H1 (cell line): ENCODE measurements around the gene RCC1. TPM values are rescaled to one million over a fixed set of nuclear protein-coding genes. Genes with fewer than 3 reads are reported as not detected.
A peak's percentile ranks its signal among the peaks of the same experiment; 100 is the strongest.

Experiments used
- CTCF ChIA-PET: fragments of 300-600 bp; sonication (Branson Sonifier 250); formaldehyde crosslinking; loops from one replicate; lab custom pipeline; 2021; ENCODE audit not compliant: partially characterized antibody; lab: Charles Lee
- POLR2A ChIA-PET: fragments of 300-600 bp; sonication (Branson Sonifier 250); formaldehyde crosslinking; loops from one replicate; lab custom pipeline; 2021; ENCODE audit warnings: inconsistent platforms; ENCODE audit not compliant: partially characterized antibody; lab: Charles Lee
- DNase-seq, 2 experiments: peaks; one replicate each; pipeline versions ENCODE4 v3.0.0 to v3.0.0-alpha.2; 2010 to 2022; ENCODE audit warnings: low spot score in 2 of 2, low read depth in 1 of 2, mixed read lengths in 1 of 2
- FAIRE-seq: peaks from 2 replicates; lab custom pipeline; 2011; peaks lifted over from hg19 to GRCh38; lab: Jason Lieb, UNC
- H2AFZ ChIP-seq: 2 replicates; pipeline ENCODE4 v1.8.1; 2012; ENCODE audit warnings: low read length, inconsistent platforms
- H2AK5ac ChIP-seq: 2 replicates; pipeline ENCODE4 v1.6.1; 2013; ENCODE audit warnings: low read depth, low read length
- H2BK120ac ChIP-seq: replicated peaks from 2 replicates; pipeline ENCODE3; 2013; ENCODE audit warnings: low read depth, low read length, inconsistent platforms
- H2BK12ac ChIP-seq: 2 replicates; pipeline ENCODE4 v1.6.1; 2013; ENCODE audit warnings: low read depth, low read length
- H2BK15ac ChIP-seq: 2 replicates; pipeline ENCODE4 v1.6.1; 2013; ENCODE audit warnings: low read length
- H2BK20ac ChIP-seq: 2 replicates; pipeline ENCODE4 v1.6.1; 2013; ENCODE audit warnings: low read length
- H2BK5ac ChIP-seq: 2 replicates; pipeline ENCODE4 v1.6.1; 2013; ENCODE audit warnings: low read depth, low read length
- H3K14ac ChIP-seq: 2 replicates; pipeline ENCODE4 v1.6.1; 2013; ENCODE audit warnings: inconsistent platforms; ENCODE audit not compliant: insufficient read length
- H3K18ac ChIP-seq: 2 replicates; pipeline ENCODE4 v1.6.1; 2013; ENCODE audit warnings: low read length; ENCODE audit errors: extremely low read depth
- H3K23ac ChIP-seq: 2 replicates; pipeline ENCODE4 v1.6.1; 2013; ENCODE audit warnings: inconsistent platforms; ENCODE audit not compliant: insufficient read length
- H3K23me2 ChIP-seq: 2 replicates; pipeline ENCODE4 v1.6.1; 2013; ENCODE audit warnings: low read depth, low read length
- H3K27ac ChIP-seq: 2 replicates; pipeline ENCODE4 v1.6.1; 2011; ENCODE audit warnings: low read depth, low read length, inconsistent platforms
- H3K27me3 ChIP-seq, 4 experiments: replicated peaks in 1 of 4; 1 replicate in 1 of 4; 2 replicates in 3 of 4; pipeline versions ENCODE4 v1.6.1 to v1.8.1; 2011 to 2013; ENCODE audit warnings: low read length in 3 of 4, mild to moderate bottlenecking in 3 of 4, inconsistent platforms in 2 of 4, mixed read lengths in 2 of 4, moderate library complexity in 1 of 4; ENCODE audit not compliant: control insufficient read depth in 3 of 4, insufficient read depth in 3 of 4; ENCODE audit errors: extremely low read depth in 1 of 4
- H3K36me3 ChIP-seq, 4 experiments: 2 replicates each; pipeline versions ENCODE4 v1.6.1 to v1.8.1; 2011 to 2013; ENCODE audit warnings: mild to moderate bottlenecking in 4 of 4, low read length in 3 of 4, moderate library complexity in 2 of 4, control low read depth in 1 of 4, inconsistent platforms in 1 of 4; ENCODE audit not compliant: insufficient read depth in 4 of 4, control insufficient read depth in 2 of 4
- H3K4ac ChIP-seq: replicated peaks from 2 replicates; pipeline ENCODE3; 2013; ENCODE audit warnings: low read length, low read depth, mixed read lengths, inconsistent platforms; ENCODE audit not compliant: insufficient read length
- H3K4me1 ChIP-seq, 4 experiments: replicated peaks in 1 of 4; 1 replicate in 1 of 4; 2 replicates in 3 of 4; pipeline versions ENCODE4 v1.6.1 to v1.8.1; 2011 to 2013; ENCODE audit warnings: low read length in 3 of 4, inconsistent platforms in 2 of 4, mixed read lengths in 1 of 4; ENCODE audit not compliant: insufficient read depth in 4 of 4, control insufficient read depth in 3 of 4
- H3K4me2 ChIP-seq, 2 experiments: 2 replicates each; pipeline versions ENCODE4 v1.6.1 to v1.8.1; 2011 to 2013; ENCODE audit warnings: low read depth in 2 of 2, low read length in 2 of 2, control low read depth in 1 of 2, inconsistent platforms in 1 of 2, mild to moderate bottlenecking in 1 of 2; ENCODE audit not compliant: insufficient read depth in 1 of 2
- H3K4me3 ChIP-seq, 4 experiments: fragments of 200-600, 300-600 bp in 1 of 4; sonication (generic), shearing (Covaris generic), sonication (Bioruptor Twin) in 1 of 4; 2 replicates each; pipeline versions ENCODE4 v1.5.1 to v1.8.1; 2011 to 2016; ENCODE audit warnings: low read length in 4 of 4, low read depth in 3 of 4, control low read depth in 2 of 4, inconsistent platforms in 2 of 4, mild to moderate bottlenecking in 2 of 4, mixed read lengths in 1 of 4, moderate library complexity in 1 of 4; ENCODE audit not compliant: insufficient read depth in 2 of 4; ENCODE audit errors: extremely low read depth in 1 of 4
- H3K56ac ChIP-seq: replicated peaks from 2 replicates; pipeline ENCODE3; 2013; ENCODE audit warnings: low read depth, mild to moderate bottlenecking, mixed read lengths, low read length, inconsistent platforms; ENCODE audit not compliant: insufficient read length
- H3K79me1 ChIP-seq: 2 replicates; pipeline ENCODE4 v1.6.1; 2013; ENCODE audit warnings: low read depth, low read length, control low read depth
- H3K79me2 ChIP-seq, 2 experiments: 2 replicates each; pipeline versions ENCODE4 v1.6.1 to v1.8.1; 2012 to 2013; ENCODE audit warnings: low read length in 2 of 2, mild to moderate bottlenecking in 2 of 2, inconsistent platforms in 1 of 2; ENCODE audit not compliant: insufficient read depth in 2 of 2, control insufficient read depth in 1 of 2
- H3K9ac ChIP-seq, 4 experiments: replicated peaks in 1 of 4; 1 replicate in 1 of 4; 2 replicates in 3 of 4; pipeline versions ENCODE4 v1.6.1 to v1.8.1; 2011 to 2013; ENCODE audit warnings: low read depth in 3 of 4, low read length in 3 of 4, control low read depth in 2 of 4, mild to moderate bottlenecking in 2 of 4, moderate library complexity in 2 of 4, inconsistent platforms in 1 of 4; ENCODE audit errors: extremely low read depth in 1 of 4
- H3K9me3 ChIP-seq, 2 experiments: 2 replicates each; pipeline versions ENCODE4 v1.6.1 to v1.8.1; 2012 to 2013; ENCODE audit warnings: mild to moderate bottlenecking in 2 of 2, moderate library complexity in 2 of 2, control low read depth in 1 of 2, inconsistent platforms in 1 of 2, low read depth in 1 of 2, low read length in 1 of 2, mixed read lengths in 1 of 2; ENCODE audit not compliant: insufficient read depth in 2 of 2
- H4K20me1 ChIP-seq, 2 experiments: replicated peaks in 1 of 2; 2 replicates each; pipeline versions ENCODE3 to v1.8.1; 2011 to 2013; ENCODE audit warnings: inconsistent platforms in 2 of 2, low read length in 2 of 2, mild to moderate bottlenecking in 1 of 2; ENCODE audit not compliant: insufficient read depth in 2 of 2, control insufficient read depth in 1 of 2
- H4K5ac ChIP-seq: 2 replicates; pipeline ENCODE4 v1.6.1; 2013; ENCODE audit warnings: low read length, low read depth, mixed read lengths, inconsistent platforms; ENCODE audit not compliant: insufficient read length
- H4K8ac ChIP-seq: 2 replicates; pipeline ENCODE4 v1.8.0; 2013; ENCODE audit warnings: mild to moderate bottlenecking, moderate library complexity, low read length, inconsistent platforms; ENCODE audit not compliant: insufficient read depth; ENCODE audit errors: extremely low read depth
- H4K91ac ChIP-seq: replicated peaks from 2 replicates; pipeline ENCODE3; 2013; ENCODE audit warnings: low read length, mixed read lengths, inconsistent platforms; ENCODE audit not compliant: insufficient read length
- TBP ChIP-seq: IDR thresholded peaks from 2 replicates; pipeline ENCODE4 v1.6.1; 2011; ENCODE audit warnings: low read depth, low read length, improper control_type of control experiment
- WGBS, 2 experiments: shearing (Covaris generic) in 1 of 2; methylation state at CpG; one replicate each; pipeline versions ENCODE4 v1.1.6 to v1.1.7; 2013 to 2015; ENCODE audit warnings: low lambda C conversion rate in 2 of 2, mixed read lengths in 2 of 2, inconsistent platforms in 1 of 2, low coverage in 1 of 2, missing lambda C conversion rate in 1 of 2; ENCODE audit not compliant: insufficient replicate concordance in 2 of 2, insufficient coverage in 1 of 2, insufficient read length in 1 of 2; ENCODE audit errors: extremely low coverage in 1 of 2, missing lambda C conversion rate in 1 of 2; 5-methylcytosine and 5-hydroxymethylcytosine counted together
- polyA plus RNA-seq, 7 experiments: library from polyadenylated mRNA; depleted of rRNA in 3 of 7; stranded (reverse) in 5 of 7; unstranded in 2 of 7; fragments of >200 nt in 5 of 7; fragments of 200-250 nt in 2 of 7; gene quantifications; 1 replicate in 5 of 7; 2 replicates in 1 of 7; 4 replicates in 1 of 7; pipeline versions ENCODE4 v1.2.1 to v1.2.3, GENCODE V29; 2011 to 2013; ENCODE audit warnings: missing spikeins in 2 of 7, mixed read lengths in 2 of 7
- total RNA-seq: library from RNA; stranded (reverse); fragmentation: NEBNext Ultra II Directional; extraction: Animal tissue kit (Norgen Biotek cat#: 25700); gene quantifications from 2 replicates; pipeline ENCODE4 v1.2.1, GENCODE V29; 2021
- TF ChIP-seq, protein P1 (sequence below), 3 experiments: IDR thresholded peaks; 1 replicate in 2 of 3; 2 replicates in 1 of 3; pipeline versions ENCODE4 v1.5.1 to v1.6.1; 2011; ENCODE audit warnings: low read length in 3 of 3, mild to moderate bottlenecking in 3 of 3, inconsistent platforms in 2 of 3, low read depth in 1 of 3, moderate library complexity in 1 of 3; ENCODE audit not compliant: insufficient read depth in 1 of 3; ENCODE audit errors: control extremely low read depth in 1 of 3

RCC1 gene
- total and polyA plus RNA-seq, 2 of the 8 experiments (the other 6 are each of a cell fraction or from before 2014, with no cell fraction given), result 48.5 to 98.4 TPM

- Histone ChIP-seq H4K20me1 (peaks cover 3 to 5% of the 10 kb centered on the region in 2 experiments), H4K8ac (no peak overlapping the region), H3K4me1 (peaks cover 7 to 16% (median 11%) of the 10 kb centered on the region in 4 experiments), H2BK120ac (no peak overlapping the region), H3K23ac (no peak overlapping the region), H4K5ac (no peak overlapping the region), H3K56ac (no peak overlapping the region), H3K4ac (no peak overlapping the region), H3K27me3 (no peaks in the 10 kb centered on the region), H3K18ac (no peak overlapping the region), H2BK15ac (no peak overlapping the region), H3K9me3 (no peaks in the 10 kb centered on the region), H3K9ac (no peak overlapping the region), H3K36me3 (peaks cover 0 to 11% (median 4%) of the 10 kb centered on the region in 4 experiments; a peak in 2 of 8 replicates), H2BK20ac (no peak overlapping the region), H3K4me2 (peak overlapping the region in 1 of 2 experiments; percentile 16; a peak in 2 of 4 replicates), H4K91ac (no peak overlapping the region), H3K27ac (no peak overlapping the region), H2AFZ (no peak overlapping the region), H2BK5ac (no peak overlapping the region; the same call in 1 of the 2 replicates), H2BK12ac (no peak overlapping the region), H3K14ac (no peak overlapping the region), H3K79me1 (peaks cover 15% of the 10 kb centered on the region), H3K4me3 (no peak overlapping the region), H3K79me2 (peaks cover 14 to 57% of the 10 kb centered on the region in 2 experiments; a peak in 3 of 4 replicates), H2AK5ac (peak overlapping the region; percentile 32), H3K23me2 (peaks cover 6% of the 10 kb centered on the region)
- CTCF ChIA-PET, result interaction anchor here (0.6 to 8.0 kb wide), 5 partner anchors 12 to 683 kb away, joined by 3 to 59 read pairs (median 4); no protein-coding TSS in a partner anchor
- TF ChIP-seq, protein P1, sequence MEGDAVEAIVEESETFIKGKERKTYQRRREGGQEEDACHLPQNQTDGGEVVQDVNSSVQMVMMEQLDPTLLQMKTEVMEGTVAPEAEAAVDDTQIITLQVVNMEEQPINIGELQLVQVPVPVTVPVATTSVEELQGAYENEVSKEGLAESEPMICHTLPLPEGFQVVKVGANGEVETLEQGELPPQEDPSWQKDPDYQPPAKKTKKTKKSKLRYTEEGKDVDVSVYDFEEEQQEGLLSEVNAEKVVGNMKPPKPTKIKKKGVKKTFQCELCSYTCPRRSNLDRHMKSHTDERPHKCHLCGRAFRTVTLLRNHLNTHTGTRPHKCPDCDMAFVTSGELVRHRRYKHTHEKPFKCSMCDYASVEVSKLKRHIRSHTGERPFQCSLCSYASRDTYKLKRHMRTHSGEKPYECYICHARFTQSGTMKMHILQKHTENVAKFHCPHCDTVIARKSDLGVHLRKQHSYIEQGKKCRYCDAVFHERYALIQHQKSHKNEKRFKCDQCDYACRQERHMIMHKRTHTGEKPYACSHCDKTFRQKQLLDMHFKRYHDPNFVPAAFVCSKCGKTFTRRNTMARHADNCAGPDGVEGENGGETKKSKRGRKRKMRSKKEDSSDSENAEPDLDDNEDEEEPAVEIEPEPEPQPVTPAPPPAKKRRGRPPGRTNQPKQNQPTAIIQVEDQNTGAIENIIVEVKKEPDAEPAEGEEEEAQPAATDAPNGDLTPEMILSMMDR (IDR thresholded peaks at IDR 0.05; ENCODE audit: control extremely low read depth in 1 of 3, insufficient read depth in 1 of 3, low read depth in 1 of 3, low read length in 3 of 3), result no peak
- TF ChIP-seq TBP, result no peak
- FAIRE-seq, result no peak
- 82% methylated on average over 10 of the region's 10 CpGs; no CpG with 5 or more reads in 1 of the 2 experiments for WGBS, 2 experiments
- POLR2A ChIA-PET, result interaction anchor here (0.7 to 31.3 kb wide), 16 partner anchors 8 to 163 kb away, joined by 3 to 660 read pairs (median 4); partner anchors contain the start of genes RAB42, RCC1 and TAF12
- DNase-seq, result no peak
These were observed 14.3 kb downstream of the RCC1 start for GRCh38 chr1:28519946-28520725.
